ENCODE results near the gene ZNF493. TPM values are rescaled to one million over a fixed set of nuclear protein-coding genes. Genes with fewer than 3 reads are reported as not detected.

Gene ZNF493
- total RNA-seq, 1 experiment from 2014 or later, result 26.4 TPM

GRCh38 chr19:21454901-21455300 lies 58.0 kb downstream of the ZNF493 start:
- peaks cover 18% of the 10 kb centered on the region for H3K9me3 ChIP-seq (ENCODE audit: control insufficient read depth, low read depth, low read length)
- no peak overlapping the region for H3K4me2 ChIP-seq (ENCODE audit: insufficient read depth, insufficient read length, low read length)
- H2AK5ac ChIP-seq (ENCODE audit: insufficient read length, low read length), result no peak overlapping the region
- H4K5ac ChIP-seq (ENCODE audit: insufficient read length, low read depth, low read length), result no peak overlapping the region
- no peak overlapping the region for H3K27ac ChIP-seq (ENCODE audit: insufficient read length, low read depth, low read length)
- H2BK20ac ChIP-seq (ENCODE audit: low read depth, low read length, poor library complexity, severe bottlenecking), result no peak overlapping the region
- peaks cover 64 to 74% (median 68%) of the 10 kb centered on the region in 3 experiments for H3K36me3 Mint-ChIP-seq (ENCODE audit: insufficient read depth in 1 of 3, low read depth in 3 of 3)
- no peaks in the 10 kb centered on the region for H3K4me1 Mint-ChIP-seq
- H3K79me1 ChIP-seq (ENCODE audit: insufficient read depth, low read depth, low read length, poor library complexity, severe bottlenecking), result no peaks in the 10 kb centered on the region
- H3K79me2 ChIP-seq (ENCODE audit: insufficient read depth, low read length), result peaks cover 2% of the 10 kb centered on the region; the same call in 1 of the 2 replicates
- TF ChIP-seq, protein P1, sequence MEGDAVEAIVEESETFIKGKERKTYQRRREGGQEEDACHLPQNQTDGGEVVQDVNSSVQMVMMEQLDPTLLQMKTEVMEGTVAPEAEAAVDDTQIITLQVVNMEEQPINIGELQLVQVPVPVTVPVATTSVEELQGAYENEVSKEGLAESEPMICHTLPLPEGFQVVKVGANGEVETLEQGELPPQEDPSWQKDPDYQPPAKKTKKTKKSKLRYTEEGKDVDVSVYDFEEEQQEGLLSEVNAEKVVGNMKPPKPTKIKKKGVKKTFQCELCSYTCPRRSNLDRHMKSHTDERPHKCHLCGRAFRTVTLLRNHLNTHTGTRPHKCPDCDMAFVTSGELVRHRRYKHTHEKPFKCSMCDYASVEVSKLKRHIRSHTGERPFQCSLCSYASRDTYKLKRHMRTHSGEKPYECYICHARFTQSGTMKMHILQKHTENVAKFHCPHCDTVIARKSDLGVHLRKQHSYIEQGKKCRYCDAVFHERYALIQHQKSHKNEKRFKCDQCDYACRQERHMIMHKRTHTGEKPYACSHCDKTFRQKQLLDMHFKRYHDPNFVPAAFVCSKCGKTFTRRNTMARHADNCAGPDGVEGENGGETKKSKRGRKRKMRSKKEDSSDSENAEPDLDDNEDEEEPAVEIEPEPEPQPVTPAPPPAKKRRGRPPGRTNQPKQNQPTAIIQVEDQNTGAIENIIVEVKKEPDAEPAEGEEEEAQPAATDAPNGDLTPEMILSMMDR (conservative IDR thresholded peaks at IDR 0.05), result no peak
- no peak overlapping the region for H3K23ac ChIP-seq (ENCODE audit: insufficient read length, low read depth, low read length)
- H2AFZ ChIP-seq (ENCODE audit: low read length), result no peak overlapping the region
- no peak overlapping the region for H3T11ph ChIP-seq (ENCODE audit: low read length)
- no peaks in the 10 kb centered on the region for H4K20me1 ChIP-seq (ENCODE audit: control insufficient read depth, insufficient read depth, insufficient read length)
- H3K27me3 Mint-ChIP-seq (ENCODE audit: low read depth), result no peaks in the 10 kb centered on the region
- no peak overlapping the region for H3K27ac Mint-ChIP-seq
- H2BK120ac ChIP-seq (ENCODE audit: low read depth, low read length, poor library complexity, severe bottlenecking), result no peak overlapping the region
- H3K4me1 ChIP-seq (ENCODE audit: insufficient read depth, low read length), result no peaks in the 10 kb centered on the region
- peaks cover 54 to 60% of the 10 kb centered on the region in 2 experiments for H3K9me3 Mint-ChIP-seq
- H3K27me3 ChIP-seq (ENCODE audit: insufficient read depth, low read length), result no peaks in the 10 kb centered on the region
- H2BK5ac ChIP-seq (ENCODE audit: insufficient read length, low read length), result no peak overlapping the region
- no peak overlapping the region for H3K4ac ChIP-seq (ENCODE audit: low read depth, low read length)
- H3K56ac ChIP-seq (ENCODE audit: insufficient read length, low read depth, low read length), result no peak overlapping the region
- H3K14ac ChIP-seq (ENCODE audit: insufficient read depth, low read length), result no peak overlapping the region
- H3K4me3 Mint-ChIP-seq, result no peak overlapping the region
- no peaks in the 10 kb centered on the region for H3K23me2 ChIP-seq (ENCODE audit: insufficient read length, low read depth, low read length, poor library complexity, severe bottlenecking)
- H3K18ac ChIP-seq (ENCODE audit: insufficient read length, low read depth, low read length), result no peak overlapping the region
- H4K8ac ChIP-seq (replicated peaks; ENCODE audit: insufficient read length, low read depth, low read length), result no peak overlapping the region
- H2BK12ac ChIP-seq (ENCODE audit: insufficient read length, low read depth, low read length), result no peak overlapping the region
- H3K9ac ChIP-seq (ENCODE audit: extremely low read depth, insufficient read length, low read length), result no peak overlapping the region
- H2BK15ac ChIP-seq (ENCODE audit: low read depth, low read length), result no peak overlapping the region
- DNase-seq, result no peak
- no peak overlapping the region for H4K91ac ChIP-seq (ENCODE audit: insufficient read length, low read depth, low read length)
- no CpG with 5 or more reads among the region's 3 CpGs for WGBS (ENCODE audit: extremely low coverage, insufficient read length, low lambda C conversion rate)
